Liver (tissue), 3 donors: ENCODE data around the gene APBA2.

Experiments
- CTCF ChIP-seq: fragments of 150-350 bp; IDR thresholded peaks from 2 replicates; pipeline ENCODE4 v1.5.1; 2017; ENCODE audit warnings: improper control_type of control experiment, low read depth, low read length; ENCODE audit not compliant: missing input control
- FOXA1 ChIP-seq: IDR thresholded peaks from 2 replicates; pipeline ENCODE4 v1.6.1; 2016; ENCODE audit warnings: antibody characterized with exemption
- GABPA ChIP-seq, 2 donors: IDR thresholded peaks in 1 of 2; conservative IDR thresholded peaks in 1 of 2; 2 replicates each; pipeline ENCODE4 v1.6.1; 2016; ENCODE audit warnings: antibody characterized with exemption in 2 of 2, mild to moderate bottlenecking in 1 of 2, moderate library complexity in 1 of 2
- JUND ChIP-seq, 2 donors: IDR thresholded peaks; 2 replicates each; pipeline ENCODE4 v1.6.1; 2016; ENCODE audit warnings: antibody characterized with exemption in 2 of 2
- MAX ChIP-seq: IDR thresholded peaks from 2 replicates; pipeline ENCODE4 v1.6.1; 2016; ENCODE audit warnings: antibody characterized with exemption
- REST ChIP-seq: IDR thresholded peaks from 2 replicates; pipeline ENCODE4 v1.6.1; 2016; ENCODE audit warnings: antibody characterized with exemption, mild to moderate bottlenecking
- TAF1 ChIP-seq: conservative IDR thresholded peaks from 2 replicates; pipeline ENCODE4 v1.6.1; 2016; ENCODE audit warnings: antibody characterized with exemption, mild to moderate bottlenecking
- YY1 ChIP-seq: IDR thresholded peaks from 2 replicates; pipeline ENCODE4 v1.6.1; 2016; ENCODE audit warnings: antibody characterized with exemption, mild to moderate bottlenecking
- ZBTB33 ChIP-seq: IDR thresholded peaks from 2 replicates; pipeline ENCODE4 v1.6.1; 2016; ENCODE audit warnings: antibody characterized with exemption
- donor health status: healthy.
- donor health status: healthy.

- TF ChIP-seq CTCF (no peak), TAF1 (no peak), ZBTB33 (no peak), FOXA1 (no peak), JUND (IDR thresholded peaks at IDR 0.05) (no peak), GABPA (IDR thresholded peaks at IDR 0.05 in 1 of 2, conservative IDR thresholded peaks at IDR 0.05 in 1 of 2) (no peak), MAX (no peak), YY1 (no peak), REST (no peak)
Observed at GRCh38 chr15:29024662-29025061, 138.9 kb downstream of the APBA2 start.
